ENCODE measurements around the gene USP53. TPM values are rescaled to one million over a fixed set of nuclear protein-coding genes. Genes with fewer than 3 reads are reported as not detected.
"Not testable (repeated sequence)": the region's sequence is repeated elsewhere in the genome, so short reads cannot be mapped to it uniquely, and the experiment has no call there.

Gene USP53
- total and polyA plus RNA-seq, 10 of the 15 experiments (the other 5 are each of a cell fraction or from before 2014, with no cell fraction given): 0.23 to 4.0 (median 2.7) TPM

DNA sequence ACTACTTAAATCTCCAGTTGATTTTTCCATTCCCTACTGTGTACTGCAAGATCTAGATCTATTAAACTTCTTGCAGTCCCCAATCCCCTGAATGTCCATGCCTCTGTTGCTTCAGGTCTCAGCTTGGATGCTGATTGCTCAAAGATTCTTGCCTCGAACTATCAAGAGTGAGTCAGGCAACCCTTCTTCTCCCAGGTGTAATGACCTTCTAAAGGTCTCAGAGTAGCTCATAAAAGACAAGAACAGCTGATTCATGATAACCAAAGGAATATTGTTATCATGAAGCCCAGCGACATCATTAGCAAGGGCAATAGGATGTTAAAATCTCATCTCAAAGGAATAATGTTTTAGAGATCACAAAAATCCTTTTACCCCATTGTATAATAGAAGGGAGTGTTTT lies 116.2 kb downstream of the USP53 start:
- Histone ChIP-seq H3K9ac (ENCODE audit: control insufficient read depth, insufficient read depth, low read length) (no peak overlapping the region), H3K36me3 (ENCODE audit: control insufficient read depth in 2 of 2, insufficient read depth in 2 of 2, low read length in 1 of 2) (no peaks in the 10 kb centered on the region), H3K4me1 (ENCODE audit: control insufficient read depth, insufficient read depth, low read length) (no peaks in the 10 kb centered on the region), H3K4me3 (no peak overlapping the region), H3K27me3 (replicated peaks in 1 of 2; ENCODE audit: control insufficient read depth in 2 of 2, insufficient read depth in 2 of 2, low read length in 1 of 2) (no peaks in the 10 kb centered on the region; a peak in 1 of 4 replicates), H4K20me1 (ENCODE audit: control insufficient read depth, insufficient read depth) (no peaks in the 10 kb centered on the region), H3K9me3 (replicated peaks; ENCODE audit: control insufficient read depth, insufficient read depth, low read length) (no peaks in the 10 kb centered on the region), H3K79me2 (ENCODE audit: control insufficient read depth, insufficient read depth, low read length) (no peaks in the 10 kb centered on the region), H3K4me2 (ENCODE audit: control insufficient read depth, insufficient read depth) (no peak overlapping the region), H3K27ac (ENCODE audit: control insufficient read depth, insufficient read depth) (no peak overlapping the region), H2AFZ (ENCODE audit: control insufficient read depth, low read depth, low read length) (no peak overlapping the region)
- ChIA-PET SMC1A (ENCODE audit: uncharacterized antibody, unreplicated experiment) (interaction anchor here (1.2 kb wide), 1 partner anchor 8 kb away, joined by 3 read pairs; no protein-coding TSS in a partner anchor), POLR2A (no interaction called here), RAD21 (ENCODE audit: unreplicated experiment) (no interaction called here), CTCF (no interaction called here)
- no TSS peak for BruUV-seq (replicated peaks)
- intact Hi-C loops (cut with micrococcal nuclease; ENCODE audit: unreplicated experiment) (no loop called here), in situ Hi-C loops (cut with MboI) (no loop called here)
- no peak for FAIRE-seq
- 44% methylated on average over 2 of the region's 2 CpGs for WGBS (ENCODE audit: insufficient coverage, insufficient replicate concordance, low lambda C conversion rate, missing lambda C conversion rate)
- DNase-seq (ENCODE audit: low read depth, low spot score): no peak
- TF ChIP-seq DPF2 (IDR thresholded peaks at IDR 0.05): no peak
- no peak for ATAC-seq

DNA sequence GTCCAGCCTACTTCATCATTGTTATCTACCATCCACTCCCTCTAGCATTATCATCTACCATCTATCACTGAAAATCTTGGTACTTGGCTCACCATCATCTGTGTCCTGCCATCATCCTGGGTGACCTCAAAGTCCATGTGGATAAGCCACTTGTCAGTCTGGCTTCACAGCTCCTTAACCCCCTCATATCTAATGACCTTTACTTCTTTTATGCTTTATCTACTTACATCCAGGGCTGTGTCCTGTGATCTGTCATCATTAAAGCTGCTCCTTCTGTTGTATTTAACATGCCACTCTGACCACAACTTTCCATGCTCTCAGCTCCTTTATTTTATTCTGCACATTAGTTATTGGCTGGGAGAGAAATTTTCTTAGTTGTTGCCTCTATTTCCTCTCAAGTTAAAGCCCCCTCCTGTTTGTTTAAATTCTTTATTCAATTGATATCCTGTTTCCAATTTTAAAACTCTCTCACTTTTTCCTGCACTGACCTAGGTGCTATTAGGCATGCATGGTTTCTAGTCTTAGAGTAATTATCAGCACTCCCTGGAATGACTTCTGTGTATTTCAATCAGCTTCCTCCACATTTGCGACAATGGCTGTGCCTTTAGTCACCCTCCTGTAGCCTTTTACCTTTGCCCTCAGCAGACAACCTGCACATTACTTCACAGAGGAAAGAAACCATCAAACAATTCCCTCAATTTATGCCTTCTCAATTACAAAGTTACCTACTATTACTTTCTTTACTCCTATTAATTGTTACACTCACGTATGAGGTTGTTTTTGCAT lies 117.5 kb downstream of the USP53 start:
- DNase-seq (ENCODE audit: low read depth, low spot score) (no peak), FAIRE-seq (no peak), ATAC-seq (no peak)
- Histone ChIP-seq H3K4me1 (ENCODE audit: control insufficient read depth, insufficient read depth, low read length) (no peaks in the 10 kb centered on the region), H3K9ac (ENCODE audit: control insufficient read depth, insufficient read depth, low read length) (no peak overlapping the region), H3K4me3 (no peak overlapping the region), H3K36me3 (ENCODE audit: control insufficient read depth in 2 of 2, insufficient read depth in 2 of 2, low read length in 1 of 2) (no peaks in the 10 kb centered on the region), H3K27ac (ENCODE audit: control insufficient read depth, insufficient read depth) (no peak overlapping the region), H3K4me2 (ENCODE audit: control insufficient read depth, insufficient read depth) (no peak overlapping the region), H3K79me2 (ENCODE audit: control insufficient read depth, insufficient read depth, low read length) (no peaks in the 10 kb centered on the region), H3K9me3 (replicated peaks; ENCODE audit: control insufficient read depth, insufficient read depth, low read length) (no peaks in the 10 kb centered on the region), H2AFZ (ENCODE audit: control insufficient read depth, low read depth, low read length) (no peak overlapping the region), H4K20me1 (ENCODE audit: control insufficient read depth, insufficient read depth) (no peaks in the 10 kb centered on the region), H3K27me3 (replicated peaks in 1 of 2; ENCODE audit: control insufficient read depth in 2 of 2, insufficient read depth in 2 of 2, low read length in 1 of 2) (no peaks in the 10 kb centered on the region; a peak in 1 of 4 replicates)
- BruUV-seq (replicated peaks): no TSS peak
- in situ Hi-C loops (cut with MboI) (no loop called here), intact Hi-C loops (cut with micrococcal nuclease; ENCODE audit: unreplicated experiment) (no loop called here)
- TF ChIP-seq CREB1 (IDR thresholded peaks at IDR 0.05; ENCODE audit: low read depth) (no peak), TCF12 (IDR thresholded peaks at IDR 0.05; ENCODE audit: low read depth, low read length) (no peak), MEF2B (IDR thresholded peaks at IDR 0.05; ENCODE audit: partially characterized antibody, poor library complexity, severe bottlenecking) (no peak), ZNF217 (IDR thresholded peaks at IDR 0.05) (no peak), HDAC2 (IDR thresholded peaks at IDR 0.05) (no peak)
- TF ChIP-seq, protein P1, sequence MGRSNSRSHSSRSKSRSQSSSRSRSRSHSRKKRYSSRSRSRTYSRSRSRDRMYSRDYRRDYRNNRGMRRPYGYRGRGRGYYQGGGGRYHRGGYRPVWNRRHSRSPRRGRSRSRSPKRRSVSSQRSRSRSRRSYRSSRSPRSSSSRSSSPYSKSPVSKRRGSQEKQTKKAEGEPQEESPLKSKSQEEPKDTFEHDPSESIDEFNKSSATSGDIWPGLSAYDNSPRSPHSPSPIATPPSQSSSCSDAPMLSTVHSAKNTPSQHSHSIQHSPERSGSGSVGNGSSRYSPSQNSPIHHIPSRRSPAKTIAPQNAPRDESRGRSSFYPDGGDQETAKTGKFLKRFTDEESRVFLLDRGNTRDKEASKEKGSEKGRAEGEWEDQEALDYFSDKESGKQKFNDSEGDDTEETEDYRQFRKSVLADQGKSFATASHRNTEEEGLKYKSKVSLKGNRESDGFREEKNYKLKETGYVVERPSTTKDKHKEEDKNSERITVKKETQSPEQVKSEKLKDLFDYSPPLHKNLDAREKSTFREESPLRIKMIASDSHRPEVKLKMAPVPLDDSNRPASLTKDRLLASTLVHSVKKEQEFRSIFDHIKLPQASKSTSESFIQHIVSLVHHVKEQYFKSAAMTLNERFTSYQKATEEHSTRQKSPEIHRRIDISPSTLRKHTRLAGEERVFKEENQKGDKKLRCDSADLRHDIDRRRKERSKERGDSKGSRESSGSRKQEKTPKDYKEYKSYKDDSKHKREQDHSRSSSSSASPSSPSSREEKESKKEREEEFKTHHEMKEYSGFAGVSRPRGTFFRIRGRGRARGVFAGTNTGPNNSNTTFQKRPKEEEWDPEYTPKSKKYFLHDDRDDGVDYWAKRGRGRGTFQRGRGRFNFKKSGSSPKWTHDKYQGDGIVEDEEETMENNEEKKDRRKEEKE (IDR thresholded peaks at IDR 0.05): no peak
- ChIA-PET CTCF (no interaction called here), POLR2A (no interaction called here), SMC1A (ENCODE audit: uncharacterized antibody, unreplicated experiment) (interaction anchor here (1.2 kb wide), 1 partner anchor 9 kb away, joined by 3 read pairs; no protein-coding TSS in a partner anchor), RAD21 (ENCODE audit: unreplicated experiment) (no interaction called here)
- 36% methylated on average over 2 of the region's 2 CpGs for WGBS (ENCODE audit: insufficient coverage, insufficient replicate concordance, low lambda C conversion rate, missing lambda C conversion rate)

DNA sequence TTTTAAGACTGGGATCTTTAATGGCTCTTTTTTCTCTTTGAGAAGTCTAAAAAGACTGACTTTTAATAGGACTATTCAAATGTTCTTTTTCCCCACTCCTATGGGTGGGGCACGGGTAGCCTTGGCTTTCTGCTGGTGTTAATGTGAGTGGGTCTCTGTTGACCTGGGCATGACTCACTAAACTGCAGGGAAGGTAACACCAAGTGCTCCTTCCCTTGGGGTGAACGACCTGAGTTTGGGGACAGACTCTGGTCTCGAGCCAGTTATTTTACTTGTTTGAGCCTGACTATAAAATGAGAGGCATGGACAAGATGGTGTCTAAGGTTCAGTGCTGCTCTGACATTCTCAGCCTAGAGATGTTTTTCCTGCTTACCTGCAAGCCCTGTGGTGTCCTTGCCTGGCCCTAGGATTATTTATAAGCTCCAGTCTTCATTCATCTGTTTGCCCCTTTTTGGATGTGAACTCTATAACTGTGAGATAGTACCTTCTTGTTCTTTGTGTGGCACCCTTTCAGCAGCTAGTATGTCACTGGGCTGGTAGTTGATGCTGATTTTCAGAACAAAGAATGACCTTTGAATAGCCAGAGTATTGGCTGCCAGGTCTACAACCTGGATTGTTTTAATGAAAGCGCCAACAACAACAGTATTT lies 123.9 kb downstream of the USP53 start:
- in situ Hi-C loops (cut with MboI); H3K27ac ChIP-seq (ENCODE audit: control insufficient read depth, insufficient read depth); RAD21 ChIA-PET (ENCODE audit: unreplicated experiment); DNase-seq (ENCODE audit: low read depth, low spot score); BruUV-seq (replicated peaks); H3K9ac ChIP-seq (ENCODE audit: control insufficient read depth, insufficient read depth, low read length); intact Hi-C loops (cut with micrococcal nuclease; ENCODE audit: unreplicated experiment); H3K4me3 ChIP-seq; ATAC-seq; H3K79me2 ChIP-seq (ENCODE audit: control insufficient read depth, insufficient read depth, low read length); H3K4me2 ChIP-seq (ENCODE audit: control insufficient read depth, insufficient read depth); H3K36me3 ChIP-seq (ENCODE audit: control insufficient read depth in 2 of 2, insufficient read depth in 2 of 2, low read length in 1 of 2); H4K20me1 ChIP-seq (ENCODE audit: control insufficient read depth, insufficient read depth); H3K4me1 ChIP-seq (ENCODE audit: control insufficient read depth, insufficient read depth, low read length); H2AFZ ChIP-seq (ENCODE audit: control insufficient read depth, low read depth, low read length); H3K27me3 ChIP-seq (replicated peaks in 1 of 2; ENCODE audit: control insufficient read depth in 2 of 2, insufficient read depth in 2 of 2, low read length in 1 of 2); FAIRE-seq; SMC1A ChIA-PET (ENCODE audit: uncharacterized antibody, unreplicated experiment); H3K9me3 ChIP-seq (replicated peaks; ENCODE audit: control insufficient read depth, insufficient read depth, low read length); POLR2A ChIA-PET; CTCF ChIA-PET: not testable (repeated sequence)
- 40% methylated on average over 3 of the region's 4 CpGs for WGBS (ENCODE audit: insufficient coverage, insufficient replicate concordance, low lambda C conversion rate, missing lambda C conversion rate)

Data from GM12878 (cell line).